ENCODE data around the gene ELFN2. TPM values are rescaled to one million over a fixed set of nuclear protein-coding genes. Genes with fewer than 3 reads are reported as not detected.

Gene ELFN2
- total and polyA plus RNA-seq, 2 donors (not counting 3 experiments of a cell fraction or from before 2014, with no cell fraction given) = 0.41 to 1.3 TPM

GRCh38 chr22:37318364-37319109 is 108.7 kb downstream of the ELFN2 start:
- ChIA-PET POLR2A (no interaction called here), CTCF (interaction anchor here (0.9 to 8.5 kb wide), 17 partner anchors 10 to 153 kb away, joined by 3 to 168 read pairs (median 4); partner anchors contain the start of gene ELFN2)
- DNase-seq (ENCODE audit: low read depth, low spot score) (no peak), FAIRE-seq (no peak)
- Histone ChIP-seq H3K27me3 (ENCODE audit: control insufficient read depth in 2 of 2, insufficient read depth in 2 of 2, low read length in 2 of 2) (no peaks in the 10 kb centered on the region), H3K9me3 (replicated peaks; ENCODE audit: control insufficient read depth, insufficient read depth, low read length) (no peaks in the 10 kb centered on the region), H2AFZ (ENCODE audit: low read depth, low read length) (no peak overlapping the region), H3K4me3 (replicated peaks in 1 of 3; ENCODE audit: insufficient read depth in 1 of 3, low read depth in 1 of 3, low read length in 3 of 3) (no peak overlapping the region), H3K4me2 (ENCODE audit: insufficient read depth, low read length) (no peak overlapping the region), H4K20me1 (replicated peaks; ENCODE audit: control insufficient read depth, extremely low read depth, insufficient read depth, low read length) (no peaks in the 10 kb centered on the region), H3K4me1 (ENCODE audit: control insufficient read depth, extremely low read depth, insufficient read depth, low read length) (peaks cover 8% of the 10 kb centered on the region), H3K36me3 (ENCODE audit: control insufficient read depth in 2 of 2, extremely low read depth in 1 of 2, insufficient read depth in 2 of 2, low read length in 2 of 2) (no peaks in the 10 kb centered on the region), H3K9ac (replicated peaks; ENCODE audit: extremely low read depth, insufficient read depth, low read length) (no peak overlapping the region), H3K9me1 (replicated peaks; ENCODE audit: control insufficient read depth, extremely low read depth, insufficient read depth, low read length) (no peaks in the 10 kb centered on the region), H3K27ac (ENCODE audit: insufficient read depth, low read depth, low read length) (no peak overlapping the region), H3K79me2 (ENCODE audit: control insufficient read depth, insufficient read depth, low read length) (no peaks in the 10 kb centered on the region)
- intact Hi-C loops (cut with micrococcal nuclease) = no loop called here
- dilution Hi-C loops (cut with MboI; ENCODE audit: extremely low pct_ligation_motif_present, low sequenced_read_pairs) = no loop called here
- no peak for TF ChIP-seq FOS (IDR thresholded peaks at IDR 0.05; ENCODE audit: borderline replicate concordance, insufficient read depth, low read length)
- BruUV-seq (replicated peaks) = no TSS peak

Other genes starting within 250 kb of the ELFN2 start
- gene C1QTNF6, start 239.2 kb downstream of the ELFN2 start, total RNA-seq = 27.6 and 31.5 TPM in 2 replicates
- 20.2 and 23.6 TPM in 2 replicates for gene C1QTNF6, start 239.2 kb downstream of the ELFN2 start, polyA plus RNA-seq
- gene SSTR3, start 215.0 kb downstream of the ELFN2 start, total RNA-seq = not detected in 2 replicates
- gene SSTR3, start 215.0 kb downstream of the ELFN2 start, polyA plus RNA-seq = not detected in 2 replicates
- gene RAC2, start 183.2 kb downstream of the ELFN2 start, total RNA-seq = 111 and 122 TPM in 2 replicates
- gene RAC2, start 183.2 kb downstream of the ELFN2 start, polyA plus RNA-seq = 181 and 196 TPM in 2 replicates
- gene CYTH4, start 145.0 kb downstream of the ELFN2 start, total RNA-seq = not detected in 2 replicates
- gene CYTH4, start 145.0 kb downstream of the ELFN2 start, polyA plus RNA-seq = 0.06 and 0.29 TPM in 2 replicates
- 188 and 197 TPM in 2 replicates for gene MFNG, start 58.9 kb upstream of the ELFN2 start, total RNA-seq
- gene MFNG, start 58.9 kb upstream of the ELFN2 start, polyA plus RNA-seq = 257 and 379 TPM in 2 replicates
- gene CARD10, start 91.9 kb upstream of the ELFN2 start, total RNA-seq = 39.5 and 40.6 TPM in 2 replicates
- gene CARD10, start 91.9 kb upstream of the ELFN2 start, polyA plus RNA-seq = 36.1 and 42.0 TPM in 2 replicates
- 141 and 146 TPM in 2 replicates for gene CDC42EP1, start 133.0 kb upstream of the ELFN2 start, total RNA-seq
- 82.2 and 100 TPM in 2 replicates for gene CDC42EP1, start 133.0 kb upstream of the ELFN2 start, polyA plus RNA-seq
- not detected in 2 replicates for gene LGALS2, start 152.6 kb upstream of the ELFN2 start, total RNA-seq
- not detected in 2 replicates for gene LGALS2, start 152.6 kb upstream of the ELFN2 start, polyA plus RNA-seq
- 55.9 and 67.5 TPM in 2 replicates for gene GGA1, start 181.4 kb upstream of the ELFN2 start, total RNA-seq
- 54.1 and 75.6 TPM in 2 replicates for gene GGA1, start 181.4 kb upstream of the ELFN2 start, polyA plus RNA-seq
- 2.8 and 4.3 TPM in 2 replicates for gene SH3BP1, start 212.2 kb upstream of the ELFN2 start, total RNA-seq
- gene SH3BP1, start 212.2 kb upstream of the ELFN2 start, polyA plus RNA-seq = 2.3 and 4.2 TPM in 2 replicates
- 14.8 and 18.0 TPM in 2 replicates for gene PDXP, start 231.2 kb upstream of the ELFN2 start, total RNA-seq
- 20.0 and 22.6 TPM in 2 replicates for gene PDXP, start 231.2 kb upstream of the ELFN2 start, polyA plus RNA-seq
- 2,698 and 3,340 TPM in 2 replicates for gene LGALS1, start 248.2 kb upstream of the ELFN2 start, total RNA-seq
- gene LGALS1, start 248.2 kb upstream of the ELFN2 start, polyA plus RNA-seq = 13,642 and 14,745 TPM in 2 replicates

All from endothelial cell of umbilical vein (primary cell).